Muscle of leg (tissue), 11 donors: Measurements from ENCODE around the gene ZNF219. TPM values are rescaled to one million over a fixed set of nuclear protein-coding genes. Genes with fewer than 3 reads are reported as not detected.

Source experiments
- DNase-seq: peaks from one replicate; pipeline ENCODE4 v3.0.0; 2013
- H3K27ac ChIP-seq: one replicate; pipeline ENCODE4 v1.5.1; 2013; ENCODE audit warnings: mild to moderate bottlenecking, low read length, control low read depth
- H3K27me3 ChIP-seq: one replicate; pipeline ENCODE4 v1.6.1; 2013; ENCODE audit warnings: low read length; ENCODE audit not compliant: control insufficient read depth, insufficient read depth
- H3K36me3 ChIP-seq: one replicate; pipeline ENCODE4 v1.6.1; 2013; ENCODE audit warnings: low read length; ENCODE audit not compliant: control insufficient read depth, insufficient read depth
- H3K4me1 ChIP-seq: one replicate; pipeline ENCODE4 v1.6.1; 2013; ENCODE audit warnings: low read length; ENCODE audit not compliant: control insufficient read depth, insufficient read depth
- H3K4me3 ChIP-seq: one replicate; pipeline ENCODE4 v1.5.1; 2013; ENCODE audit warnings: low read length, control low read depth
- H3K9me3 ChIP-seq: replicated peaks from 2 replicates; pipeline ENCODE4 v1.6.1; 2013; ENCODE audit warnings: low read depth, low read length; ENCODE audit not compliant: control insufficient read depth
- WGBS: methylation state at CpG from one replicate; pipeline ENCODE4 v1.1.5; 2013; ENCODE audit warnings: missing lambda C conversion rate; ENCODE audit not compliant: insufficient coverage; 5-methylcytosine and 5-hydroxymethylcytosine counted together
- polyA plus RNA-seq, 8 donors: library from polyadenylated mRNA; unstranded; fragments of 120-200 nt; gene quantifications; one replicate each; pipeline versions ENCODE4 v1.2.1 to v1.2.3, GENCODE V29; 2013; ENCODE audit warnings: inconsistent platforms in 1 of 8, low replicate concordance in 1 of 8; ENCODE audit not compliant: insufficient read length in 8 of 8, insufficient read depth in 1 of 8
- total RNA-seq: library from RNA; stranded (reverse); fragments of 120-200 nt; gene quantifications from one replicate; pipeline ENCODE4 v1.2.4, GENCODE V29; 2013

Gene ZNF219
- total and polyA plus RNA-seq, 9 donors, result 7.6 to 23.9 (median 17.4) TPM

DNA sequence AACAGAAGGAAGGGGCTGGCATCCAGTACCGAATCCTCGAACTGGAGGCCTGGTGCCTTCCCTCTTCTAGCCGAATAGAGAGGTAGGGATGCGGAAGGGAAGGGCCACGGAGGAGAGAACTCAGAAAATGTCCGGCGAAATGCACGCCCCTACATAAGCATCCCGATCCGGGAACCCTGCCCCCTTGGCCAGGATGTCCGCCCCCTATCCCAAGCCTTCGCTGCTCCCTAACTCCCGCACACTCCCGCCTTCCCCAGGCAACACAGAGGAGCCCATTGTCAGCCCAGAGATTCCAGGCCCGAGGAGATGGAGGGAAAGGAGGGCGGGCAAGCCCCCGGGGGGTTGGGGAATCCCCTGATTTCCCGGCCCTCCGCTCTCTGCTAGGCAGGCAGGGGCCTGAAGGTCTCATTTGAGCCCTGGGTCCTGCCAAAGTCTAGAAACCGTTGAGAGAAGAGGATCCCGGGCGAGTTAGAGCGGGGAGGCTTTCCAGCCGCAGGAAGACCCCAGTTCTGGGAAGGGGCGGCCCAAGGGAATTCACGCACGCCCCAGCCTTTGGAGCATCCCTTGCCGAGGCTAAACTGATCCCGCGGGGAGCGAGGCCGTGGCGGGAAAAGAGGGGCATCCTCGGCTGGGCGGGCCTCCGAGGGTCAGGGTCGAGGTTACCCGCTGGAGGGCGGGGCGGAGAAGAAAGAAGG lies 28.9 kb downstream of the ZNF219 start:
- Histone ChIP-seq H3K4me1 (peaks cover 47% of the 10 kb centered on the region), H3K27ac (peak overlapping the region; percentile 97), H3K27me3 (no peaks in the 10 kb centered on the region), H3K9me3 (no peaks in the 10 kb centered on the region), H3K36me3 (peaks cover 23% of the 10 kb centered on the region), H3K4me3 (peak overlapping the region; percentile 77)
- DNase-seq, result peak; percentile 92
- WGBS, result 0% methylated on average over 29 of the region's 40 CpGs

DNA sequence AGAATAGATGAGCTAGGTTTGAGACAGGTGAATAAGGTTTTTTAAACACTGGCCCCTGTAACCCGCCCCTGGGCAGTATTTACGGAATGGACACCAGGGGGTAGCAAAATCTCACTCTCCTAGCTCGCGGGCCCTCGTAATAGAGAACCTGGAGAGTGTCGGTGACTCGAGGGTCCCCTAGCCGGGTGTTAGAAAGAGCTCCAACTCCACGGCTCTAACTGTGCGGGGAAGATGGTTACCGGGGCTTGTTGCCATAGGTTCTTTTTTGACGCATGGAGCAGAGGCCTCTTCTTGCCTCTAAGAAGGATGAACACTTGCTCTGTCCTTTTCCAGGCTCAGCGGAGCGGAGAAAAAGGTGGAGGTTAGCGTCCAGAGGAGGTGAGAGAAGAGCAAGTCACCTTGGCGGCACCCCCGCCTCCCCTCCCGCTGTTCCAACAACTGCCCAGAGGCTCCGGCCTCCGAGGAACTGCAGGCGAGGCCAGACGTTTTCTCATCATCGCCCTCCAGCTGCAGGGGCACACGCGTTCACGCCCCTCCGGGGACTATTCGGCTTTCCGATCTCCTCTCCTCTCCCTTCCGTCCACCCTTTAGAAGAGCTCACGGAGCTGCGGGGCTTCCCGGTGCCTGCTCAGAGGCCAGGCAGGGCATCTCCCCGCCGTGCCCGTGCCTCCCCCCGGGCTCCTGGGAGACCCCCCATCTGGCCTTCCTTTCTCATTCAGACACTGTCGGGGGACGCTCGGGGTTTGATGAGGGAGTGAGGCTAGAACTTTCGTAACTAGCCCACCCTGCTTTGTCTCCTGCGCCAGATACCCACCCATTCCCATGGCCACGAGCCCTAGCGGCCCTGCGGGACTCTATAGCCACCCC lies 29.7 kb downstream of the ZNF219 start:
- peak overlapping the region; percentile 77 for H3K4me3 ChIP-seq
- peaks cover 43% of the 10 kb centered on the region for H3K4me1 ChIP-seq
- peaks cover 15% of the 10 kb centered on the region for H3K36me3 ChIP-seq
- under 1% methylated on average over 25 of the region's 45 CpGs for WGBS
- H3K27me3 ChIP-seq, result no peaks in the 10 kb centered on the region
- peak overlapping the region; percentile 97 for H3K27ac ChIP-seq
- H3K9me3 ChIP-seq, result no peaks in the 10 kb centered on the region
- peak; percentile 86 for DNase-seq

DNA sequence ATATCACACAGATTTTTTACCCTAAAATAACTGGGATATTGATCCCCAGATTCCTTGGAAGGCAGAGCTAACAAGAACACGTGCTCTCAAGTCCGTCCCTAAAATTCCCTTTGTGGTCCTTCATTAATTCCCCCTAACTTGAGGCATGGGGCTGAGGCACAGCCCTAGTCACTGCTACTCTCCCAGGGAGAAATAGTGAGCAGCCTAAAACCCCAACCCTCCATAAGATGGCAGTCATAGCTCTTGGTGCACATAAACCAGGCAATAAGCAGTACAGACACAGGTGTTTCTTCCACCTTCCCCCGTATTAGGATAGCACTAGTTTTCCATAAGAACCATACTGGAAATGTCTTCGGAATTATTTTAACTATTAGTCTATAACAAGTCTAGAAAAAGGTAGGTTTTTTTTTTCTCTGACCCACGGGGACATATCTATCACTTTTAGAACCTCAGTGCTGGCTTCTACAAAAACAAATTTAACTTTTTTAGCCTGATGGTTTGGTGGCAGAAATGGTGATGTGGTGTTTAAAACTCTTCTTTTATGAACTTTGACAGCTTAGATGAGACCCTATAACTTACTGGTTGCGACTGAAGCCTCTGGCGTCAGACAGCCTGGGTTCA lies 31.5 kb downstream of the ZNF219 start:
- 93% methylated on average over 2 of the region's 7 CpGs for WGBS
- H3K27ac ChIP-seq, result no peak overlapping the region
- H3K27me3 ChIP-seq, result no peaks in the 10 kb centered on the region

DNA sequence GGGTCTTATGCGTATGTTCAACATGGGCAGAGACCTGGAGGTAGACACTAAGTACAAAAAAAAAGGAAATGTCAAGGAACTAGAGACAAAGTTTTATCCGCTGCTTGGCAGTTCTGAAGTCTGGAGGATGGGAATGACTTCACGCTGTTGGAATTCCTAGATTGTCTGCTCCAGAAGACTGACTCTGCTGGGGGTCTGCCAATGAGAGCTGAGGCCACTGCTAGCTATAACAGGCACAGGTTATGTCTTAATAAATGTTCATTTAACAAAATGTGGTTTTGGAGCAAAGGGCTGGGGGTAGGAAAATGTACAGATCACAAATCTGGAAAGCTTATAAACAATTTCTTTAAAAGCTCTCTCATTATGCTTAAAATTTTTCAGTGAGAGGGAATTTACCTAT lies 35.0 kb downstream of the ZNF219 start:
- WGBS, result 27% methylated on average over 3 of the region's 3 CpGs
- H3K27me3 ChIP-seq, result peaks cover 2% of the 10 kb centered on the region
- peak; percentile 70 for DNase-seq
- no peak overlapping the region for H3K27ac ChIP-seq
- H3K4me1 ChIP-seq, result peaks cover 9% of the 10 kb centered on the region
- H3K9me3 ChIP-seq, result no peaks in the 10 kb centered on the region
- no peaks in the 10 kb centered on the region for H3K36me3 ChIP-seq
- H3K4me3 ChIP-seq, result no peak overlapping the region

More for the DNA sequence above, 31.5 kb downstream of the ZNF219 start:
- H3K9me3 ChIP-seq, result no peaks in the 10 kb centered on the region
- DNase-seq, result no peak
- no peak overlapping the region for H3K4me3 ChIP-seq
- peaks cover 31% of the 10 kb centered on the region for H3K4me1 ChIP-seq
- no peaks in the 10 kb centered on the region for H3K36me3 ChIP-seq

DNA sequence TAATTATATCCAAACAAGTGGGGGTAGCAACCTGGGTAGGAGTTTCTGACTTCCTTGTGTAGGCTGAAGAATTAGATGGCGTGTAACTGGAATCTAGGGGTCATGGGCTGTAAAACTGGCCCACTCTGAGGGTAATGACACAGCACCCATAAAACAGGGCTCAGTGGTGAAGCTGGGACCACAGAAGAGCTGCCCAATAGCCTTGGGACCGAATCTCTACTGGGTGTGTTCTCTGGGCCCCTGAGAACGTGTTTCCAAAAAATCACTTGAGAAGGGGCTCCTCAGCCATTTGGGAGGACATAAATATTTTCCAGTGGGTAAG lies 37.1 kb downstream of the ZNF219 start:
- Histone ChIP-seq H3K4me3 (no peak overlapping the region), H3K27me3 (peaks cover 2% of the 10 kb centered on the region), H3K27ac (no peak overlapping the region), H3K4me1 (peaks cover 19% of the 10 kb centered on the region), H3K36me3 (no peaks in the 10 kb centered on the region), H3K9me3 (no peaks in the 10 kb centered on the region)
- WGBS, result 100% methylated on average over 1 of the region's 3 CpGs
- no peak for DNase-seq

DNA sequence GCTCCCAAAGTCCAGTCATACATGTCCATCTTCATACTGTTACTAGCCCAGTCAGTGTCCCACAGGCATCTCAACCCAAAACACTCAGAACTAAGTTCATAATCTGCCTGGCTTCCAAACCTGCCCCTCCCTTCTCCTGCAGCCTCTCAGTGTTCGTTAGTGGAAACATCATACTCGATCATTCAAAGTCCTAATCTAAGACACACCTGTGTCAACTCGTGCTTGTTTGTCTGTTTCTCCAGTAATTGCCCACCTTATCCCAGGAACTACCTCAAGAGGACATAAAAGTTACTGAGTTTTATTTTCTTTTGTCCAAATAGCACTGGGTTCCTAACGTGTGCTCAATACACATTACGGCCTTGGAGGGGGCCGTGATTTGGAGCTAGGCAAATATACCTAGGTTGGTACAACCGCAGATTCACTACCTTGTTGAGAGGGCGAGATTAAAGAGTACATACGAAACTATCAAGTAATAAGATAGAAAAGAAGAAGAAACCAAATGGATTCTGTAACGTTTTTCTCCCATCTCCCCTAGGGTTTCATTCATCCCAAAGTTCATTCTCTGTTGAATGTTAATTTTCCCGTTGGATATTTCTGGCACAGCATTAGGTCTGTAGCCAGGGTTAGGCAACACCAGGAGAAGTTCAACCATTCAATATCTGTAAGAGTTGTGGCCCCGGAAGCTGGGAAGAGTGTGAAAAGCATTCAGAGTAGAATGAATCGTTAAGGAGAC lies 37.7 kb downstream of the ZNF219 start:
- peaks cover 21% of the 10 kb centered on the region for H3K4me1 ChIP-seq
- DNase-seq, result no peak
- no peaks in the 10 kb centered on the region for H3K9me3 ChIP-seq
- no peak overlapping the region for H3K27ac ChIP-seq
- no peaks in the 10 kb centered on the region for H3K36me3 ChIP-seq
- H3K4me3 ChIP-seq, result no peak overlapping the region
- H3K27me3 ChIP-seq, result peaks cover 2% of the 10 kb centered on the region
- WGBS, result 83% methylated on average over 7 of the region's 13 CpGs

DNA sequence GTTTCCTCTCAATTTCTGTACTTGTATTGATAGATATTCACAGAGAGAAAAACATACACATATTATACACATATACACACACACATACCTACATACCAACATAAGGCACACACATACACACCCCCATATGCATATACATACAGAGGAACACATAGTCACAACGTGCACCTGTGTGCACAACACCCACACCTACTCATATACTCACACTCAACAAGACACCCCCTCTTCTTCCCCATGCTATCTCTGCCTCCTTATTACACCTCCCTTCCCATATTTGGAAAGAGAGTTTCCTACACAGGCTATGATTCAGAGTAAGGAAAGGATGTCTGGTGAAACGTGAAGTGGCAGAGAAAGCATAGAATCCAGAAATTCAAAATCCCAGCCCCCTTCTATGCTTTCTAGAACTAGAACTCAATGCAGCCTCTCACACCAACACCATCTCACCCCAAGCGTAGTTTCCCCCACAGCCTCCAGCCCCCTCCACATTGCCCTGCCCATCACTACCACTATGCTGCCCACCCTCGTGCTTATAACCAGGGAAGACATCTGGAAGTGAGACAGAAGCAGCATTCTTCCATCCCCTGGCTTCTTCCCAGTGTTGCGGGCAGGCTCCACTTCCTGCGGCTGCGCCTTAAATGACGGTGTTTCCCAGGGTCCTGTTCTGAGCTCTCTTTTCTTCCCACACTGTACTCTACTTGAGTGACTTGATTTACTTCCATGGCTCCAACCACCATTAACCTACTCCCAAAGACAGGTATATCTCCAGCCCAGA lies 38.4 kb downstream of the ZNF219 start:
- Histone ChIP-seq H3K4me3 (no peak overlapping the region), H3K27me3 (peaks cover 2% of the 10 kb centered on the region), H3K27ac (no peak overlapping the region), H3K36me3 (no peaks in the 10 kb centered on the region), H3K9me3 (no peaks in the 10 kb centered on the region), H3K4me1 (peaks cover 24% of the 10 kb centered on the region)
- no peak for DNase-seq
- 59% methylated on average over 7 of the region's 8 CpGs for WGBS

DNA sequence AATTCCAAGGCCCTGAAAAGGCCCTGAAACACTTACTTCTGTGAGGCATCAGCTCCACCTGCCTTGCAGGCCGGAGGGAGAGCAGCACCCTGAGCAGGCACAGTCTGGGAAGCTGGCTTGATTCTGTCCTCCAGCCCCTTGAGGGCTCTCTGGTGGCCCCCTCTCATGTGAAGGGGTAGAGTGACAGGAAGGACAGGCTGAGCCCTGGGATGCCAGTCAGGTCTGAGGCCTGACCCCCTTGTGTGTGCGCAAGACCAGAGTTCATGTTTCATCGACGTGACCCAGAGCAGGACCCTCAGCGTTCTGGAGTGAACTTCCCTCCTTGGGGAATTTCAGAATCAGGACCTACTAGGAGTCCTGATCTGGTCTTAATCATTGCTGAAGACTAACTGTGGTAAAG lies 39.6 kb downstream of the ZNF219 start:
- no peak for DNase-seq
- H3K27me3 ChIP-seq, result peaks cover 2% of the 10 kb centered on the region
- 80% methylated on average over 3 of the region's 5 CpGs for WGBS
- H3K27ac ChIP-seq, result no peak overlapping the region
- H3K4me3 ChIP-seq, result no peak overlapping the region
- H3K36me3 ChIP-seq, result no peaks in the 10 kb centered on the region
- no peaks in the 10 kb centered on the region for H3K9me3 ChIP-seq
- peaks cover 24% of the 10 kb centered on the region for H3K4me1 ChIP-seq

DNA sequence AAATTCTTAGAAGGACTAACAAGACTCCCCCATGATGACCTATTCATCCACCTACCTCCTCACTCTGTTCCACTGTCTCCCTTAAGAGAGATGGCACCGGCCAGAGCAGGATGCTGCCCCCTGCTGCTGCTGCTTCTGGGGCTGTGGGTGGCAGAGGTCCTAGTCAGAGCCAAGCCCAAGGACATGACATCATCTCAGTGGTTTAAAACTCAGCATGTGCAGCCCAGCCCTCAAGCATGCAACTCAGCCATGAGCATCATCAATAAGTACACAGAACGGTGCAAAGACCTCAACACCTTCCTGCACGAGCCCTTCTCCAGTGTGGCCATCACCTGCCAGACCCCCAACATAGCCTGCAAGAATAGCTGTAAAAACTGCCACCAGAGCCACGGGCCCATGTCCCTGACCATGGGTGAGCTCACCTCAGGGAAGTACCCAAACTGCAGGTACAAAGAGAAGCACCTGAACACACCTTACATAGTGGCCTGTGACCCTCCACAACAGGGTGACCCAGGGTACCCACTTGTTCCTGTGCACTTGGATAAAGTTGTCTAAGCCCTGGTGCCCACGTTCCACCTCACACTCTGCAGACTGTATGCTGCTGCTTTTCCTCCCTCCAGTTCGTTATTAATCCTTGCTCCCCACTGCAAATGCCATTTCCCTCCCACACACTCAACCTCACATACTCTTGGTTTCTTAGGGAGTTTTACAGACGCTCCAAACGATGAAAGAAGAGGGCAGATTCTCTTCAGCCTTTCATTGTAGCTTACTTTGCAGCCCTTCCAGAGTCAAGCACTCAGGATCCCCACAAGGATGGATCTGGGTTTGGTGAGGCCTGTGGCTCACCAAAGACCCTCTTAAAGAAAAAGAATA lies 40.4 kb downstream of the ZNF219 start, which contains the start of gene RNASE8:
Gene RNASE8 (plus strand): TSS at position 20 of the 873 bp plus-strand sequence. CDS start 71 bp downstream, at position 91.
- H3K9me3 ChIP-seq, result no peaks in the 10 kb centered on the region
- H3K27ac ChIP-seq, result no peak within 1 kb of the TSS
- 57% methylated on average over 6 of the region's 8 CpGs for WGBS
- peaks cover 21% of the 10 kb centered on the region for H3K4me1 ChIP-seq
- no peak within 1 kb of the TSS for H3K4me3 ChIP-seq
- no peak for DNase-seq
- H3K36me3 ChIP-seq, result no peaks in the 10 kb centered on the region
- H3K27me3 ChIP-seq, result peaks cover 2% of the 10 kb centered on the region
